HG03469 (cell line): ENCODE data around the gene NPLOC4.
"Not testable (repeated sequence)": the region's sequence is repeated elsewhere in the genome, so short reads cannot be mapped to it uniquely, and the experiment has no call there.

Experiments used
- ATAC-seq: cut with Tn5 transposase; IDR thresholded peaks from one replicate; pipeline ENCODE4 v1.9.1; 2021; ENCODE audit warnings: mild to moderate bottlenecking, moderate library complexity, moderate number of reproducible peaks; ENCODE audit not compliant: unreplicated experiment

Gene NPLOC4

GRCh38 chr17:81589612-81590011 lies 47.3 kb downstream of the NPLOC4 start:
- no peak for ATAC-seq

GRCh38 chr17:81586096-81586495 lies 50.8 kb downstream of the NPLOC4 start:
- no peak for ATAC-seq

- ATAC-seq: not testable (repeated sequence)
These were observed 52.1 kb downstream of the NPLOC4 start for GRCh38 chr17:81584771-81585170.

- ATAC-seq: no peak
These were observed 53.1 kb downstream of the NPLOC4 start for GRCh38 chr17:81583589-81584342.

GRCh38 chr17:81582749-81583148 lies 54.2 kb downstream of the NPLOC4 start:
- ATAC-seq: no peak

GRCh38 chr17:81582341-81582740 lies 54.6 kb downstream of the NPLOC4 start:
- no peak for ATAC-seq

- ATAC-seq: no peak
These were observed 55.2 kb downstream of the NPLOC4 start for GRCh38 chr17:81581758-81582157.

GRCh38 chr17:81580481-81580880 lies 56.4 kb downstream of the NPLOC4 start:
- no peak for ATAC-seq

- no peak for ATAC-seq
These were observed 57.0 kb downstream of the NPLOC4 start for GRCh38 chr17:81579821-81580321.

GRCh38 chr17:81579298-81579697 lies 57.6 kb downstream of the NPLOC4 start:
- ATAC-seq: no peak

GRCh38 chr17:81578561-81579225 lies 58.2 kb downstream of the NPLOC4 start:
- ATAC-seq: no peak

GRCh38 chr17:81578038-81578441 lies 58.9 kb downstream of the NPLOC4 start:
- no peak for ATAC-seq

- no peak for ATAC-seq
These were observed 59.5 kb downstream of the NPLOC4 start for GRCh38 chr17:81577278-81578000.

GRCh38 chr17:81576621-81577277 lies 60.2 kb downstream of the NPLOC4 start:
- no peak for ATAC-seq

- no peak for ATAC-seq
These were observed 61.1 kb downstream of the NPLOC4 start for GRCh38 chr17:81575836-81576235.

- no peak for ATAC-seq
These were observed 62.3 kb downstream of the NPLOC4 start for GRCh38 chr17:81574643-81574956.

- no peak for ATAC-seq
These were observed 62.9 kb downstream of the NPLOC4 start for GRCh38 chr17:81573794-81574642.

- ATAC-seq: no peak
These were observed 64.2 kb downstream of the NPLOC4 start for GRCh38 chr17:81572563-81573168.

GRCh38 chr17:81570964-81571363 lies 65.9 kb downstream of the NPLOC4 start:
- no peak for ATAC-seq

- ATAC-seq: no peak
These were observed 66.9 kb downstream of the NPLOC4 start for GRCh38 chr17:81569986-81570514.
